K562 (cell line): Measurements from ENCODE around the gene PTGER3. TPM values are rescaled to one million over a fixed set of nuclear protein-coding genes. Genes with fewer than 3 reads are reported as not detected.
A peak's percentile ranks its signal among the peaks of the same experiment; 100 is the strongest.

Source experiments
- CBX8 ChIP-seq: fragments of 200-600 bp; sonication (generic); IDR thresholded peaks from 2 replicates; pipeline ENCODE4 v1.6.1; 2012; ENCODE audit warnings: borderline replicate concordance, mixed run types, low read depth, mild to moderate bottlenecking, moderate library complexity, mixed read lengths, low read length, control low read depth, inconsistent platforms; ENCODE audit not compliant: poor library complexity, severe bottlenecking; ENCODE audit errors: extremely low read depth
- CCNT2 ChIP-seq: IDR thresholded peaks from 2 replicates; pipeline ENCODE4 v1.6.1; 2011; ENCODE audit warnings: borderline replicate concordance, low read depth, mild to moderate bottlenecking, moderate library complexity, mixed read lengths, low read length; ENCODE audit not compliant: insufficient read length; ENCODE audit errors: extremely low read depth
- E2F6 ChIP-seq, 2 experiments: IDR thresholded peaks; 2 replicates each; pipeline ENCODE4 v1.6.1; 2011; ENCODE audit warnings: borderline replicate concordance in 1 of 2, control low read depth in 1 of 2, low read depth in 1 of 2, low read length in 1 of 2, mild to moderate bottlenecking in 1 of 2, mixed read lengths in 1 of 2, moderate library complexity in 1 of 2; ENCODE audit not compliant: insufficient read depth in 1 of 2, insufficient read length in 1 of 2, poor library complexity in 1 of 2, severe bottlenecking in 1 of 2; ENCODE audit errors: extremely low read depth in 1 of 2
- GTF2A2 ChIP-seq: IDR thresholded peaks from 2 replicates; pipeline ENCODE4 v1.6.1; 2016; ENCODE audit warnings: mild to moderate bottlenecking, missing genetic modification characterization, missing compliant biosample characterization
- KLF13 ChIP-seq: fragments of 450-650 bp; IDR thresholded peaks from 2 replicates; pipeline ENCODE4 v1.6.1; 2016; ENCODE audit warnings: missing genetic modification characterization, low read depth, mild to moderate bottlenecking, missing compliant biosample characterization, moderate library complexity, borderline replicate concordance
- POLR2G ChIP-seq: fragments of 200-400 bp; formaldehyde crosslinking; IDR thresholded peaks from 2 replicates; pipeline ENCODE4 v1.6.1; 2017; ENCODE audit warnings: low read depth, mild to moderate bottlenecking, antibody characterized with exemption, low read length, moderate library complexity
- RBM17 ChIP-seq: fragments of 200-400 bp; formaldehyde crosslinking; IDR thresholded peaks from 2 replicates; pipeline ENCODE4 v1.6.1; 2017; ENCODE audit warnings: low read depth, mild to moderate bottlenecking, low read length, borderline replicate concordance
- SFPQ ChIP-seq: fragments of 200-400 bp; formaldehyde crosslinking; IDR thresholded peaks from 2 replicates; pipeline ENCODE4 v1.6.1; 2017; ENCODE audit warnings: mild to moderate bottlenecking, low read depth, low read length, moderate library complexity
- SMAD4 ChIP-seq: fragments of 250-450 bp; sonication (Bioruptor Pico); conservative IDR thresholded peaks from 2 replicates; pipeline ENCODE4 v1.8.0; 2021; ENCODE audit warnings: inconsistent platforms, mild to moderate bottlenecking, moderate library complexity
- SP2 ChIP-seq: IDR thresholded peaks from 2 replicates; pipeline ENCODE4 v1.6.1; 2011; ENCODE audit warnings: mild to moderate bottlenecking, low read depth, low read length, moderate library complexity; ENCODE audit not compliant: poor library complexity, severe bottlenecking; ENCODE audit errors: extremely low read depth
- SPI1 ChIP-seq: IDR thresholded peaks from 2 replicates; pipeline ENCODE4 v1.6.1; 2011; ENCODE audit warnings: low read depth, low read length, control low read depth, borderline replicate concordance
- STAT6 ChIP-seq: sonication (generic); formaldehyde crosslinking; IDR thresholded peaks from 2 replicates; pipeline ENCODE4 v1.8.1; 2023; ENCODE audit warnings: mild to moderate bottlenecking, missing genetic modification reagents
- TAL1 ChIP-seq: fragments of 450-650 bp; IDR thresholded peaks from 2 replicates; pipeline ENCODE4 v1.6.1; 2016; ENCODE audit warnings: mild to moderate bottlenecking
- TARDBP ChIP-seq: fragments of 450-650 bp; IDR thresholded peaks from 2 replicates; pipeline ENCODE4 v1.6.1; 2016
- U2AF1 ChIP-seq: fragments of 200-400 bp; formaldehyde crosslinking; optimal IDR thresholded peaks from 2 replicates; pipeline ENCODE3; 2017; ENCODE audit warnings: mild to moderate bottlenecking, low read depth, low read length, moderate library complexity
- ZNF395 ChIP-seq: fragments of 200-800 bp; sonication (Bioruptor generic); IDR thresholded peaks from 2 replicates; pipeline ENCODE4 v1.6.1; 2017; ENCODE audit warnings: missing genetic modification characterization, missing compliant biosample characterization
- ZNF764 ChIP-seq: fragments of 250-450 bp; sonication (Bioruptor Pico); IDR thresholded peaks from 2 replicates; pipeline ENCODE4 v1.4.0; 2020; ENCODE audit warnings: low read depth, mild to moderate bottlenecking, moderate library complexity
- polyA plus RNA-seq, 8 experiments: library from polyadenylated mRNA; depleted of rRNA in 4 of 8; stranded (reverse) in 5 of 8; unstranded in 3 of 8; fragments of >200 nt; fragmentation: Nextera tagmentation in 2 of 8; fragmentation: Illumina TruSeq in 1 of 8; extraction: Ambion mirVana in 2 of 8; extraction: Trizol in 1 of 8; gene quantifications; 2 replicates each; pipeline versions ENCODE4 v1.2.1 to v1.2.3, GENCODE V29; 2011 to 2014; ENCODE audit warnings: inconsistent platforms in 1 of 8, missing spikeins in 1 of 8
- total RNA-seq, 7 experiments: library from RNA; depleted of rRNA in 6 of 7; stranded (reverse); fragments of >200 nt in 6 of 7; fragmentation: Illumina TruSeq in 2 of 7; extraction: Trizol in 2 of 7; gene quantifications; 2 replicates each; pipeline versions ENCODE4 v1.2.1 to v1.2.3, GENCODE V29; 2011 to 2021; ENCODE audit warnings: low replicate concordance in 1 of 7

PTGER3 gene
- total and polyA plus RNA-seq, 9 of the 15 experiments (the other 6 are each of a cell fraction or from before 2014, with no cell fraction given): 3.8 to 28.5 (median 14.2) TPM

GRCh38 chr1:71047635-71048607 lies at the start of gene PTGER3 (continued):
- TF ChIP-seq E2F6 (IDR thresholded peaks at IDR 0.05; ENCODE audit: borderline replicate concordance in 1 of 2, extremely low read depth in 1 of 2, insufficient read depth in 1 of 2, insufficient read length in 1 of 2, low read depth in 1 of 2, low read length in 1 of 2, poor library complexity in 1 of 2, severe bottlenecking in 1 of 2) (peak in 1 of 2 experiments; percentile 61), GTF2A2 (tag) (peak; percentile 78), TARDBP (peak; percentile 42; the same call in 1 of the 2 replicates), TAL1 (no peak), SMAD4 (CRISPR knock-in tag) (peak; percentile 57; the same call in 1 of the 2 replicates), RBM17 (no peak), POLR2G (peak; percentile 99), U2AF1 (peak; percentile 13), STAT6 (CRISPR knock-in tag) (peak; percentile 41; the same call in 1 of the 2 replicates), KLF13 (tag) (peak; percentile 97), SPI1 (0 out of 2 replicates have a peak, but pooled peaks have one; percentile 19), CCNT2 (peak; percentile 71), CBX8 (no peak), ZNF395 (no peak), SFPQ (no peak), ZNF764 (CRISPR knock-in tag) (no peak), SP2 (no peak)
